ENCODE results near the gene IMP3. TPM values are rescaled to one million over a fixed set of nuclear protein-coding genes. Genes with fewer than 3 reads are reported as not detected.

The IMP3 gene
- total and polyA plus RNA-seq, 7 donors = 55.4 to 117 (median 71.1) TPM

DNA sequence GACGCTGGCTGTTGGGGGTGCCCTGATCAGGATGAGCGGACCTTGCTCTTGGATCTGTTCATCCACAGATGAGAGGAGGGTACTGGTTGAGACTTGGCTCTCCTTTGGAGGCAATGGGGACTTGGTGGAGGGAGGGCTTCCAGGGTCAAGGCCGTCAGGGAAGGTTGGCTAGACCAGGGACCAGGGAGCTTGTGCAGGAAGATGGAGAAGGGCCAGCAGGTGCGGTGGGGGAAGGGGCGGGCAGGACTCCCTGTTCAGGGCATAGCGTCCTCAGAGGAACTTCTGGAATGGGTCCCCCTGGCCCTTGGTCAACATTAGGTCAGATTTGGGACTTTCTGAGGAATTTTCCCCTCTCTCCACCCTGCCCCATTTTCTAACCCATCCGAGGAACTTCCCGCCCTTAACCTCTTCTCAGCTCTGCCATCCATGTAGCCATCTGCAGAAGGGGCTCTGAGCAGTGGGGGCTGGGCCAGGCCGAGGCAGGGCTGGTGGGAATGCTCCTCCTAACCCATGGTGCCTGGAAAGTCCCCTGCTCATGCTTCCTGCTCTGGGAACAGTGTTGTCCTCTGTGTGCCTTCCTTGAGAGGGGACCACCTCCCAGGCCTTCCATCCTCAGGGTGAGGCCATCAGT, 19.2 kb upstream of the IMP3 start:
- H3K27me3 ChIP-seq = no peaks in the 10 kb centered on the region
- H3K36me3 ChIP-seq = peaks cover 0 to 50% (median 22%) of the 10 kb centered on the region in 4 donors
- peak overlapping the region; percentile 79 to 90 (median 88) for H3K27ac ChIP-seq
- peaks cover 0 to 60% (median 50%) of the 10 kb centered on the region in 4 donors for H3K4me1 ChIP-seq
- no peak for TF ChIP-seq EP300 (IDR thresholded peaks at IDR 0.05)
- no peak for TF ChIP-seq CTCF (IDR thresholded peaks at IDR 0.05)
- TF ChIP-seq POLR2A (IDR thresholded peaks at IDR 0.05) = no peak
- TF ChIP-seq POLR2AphosphoS5 (IDR thresholded peaks at IDR 0.05) = no peak
- WGBS, 2 donors = 80 to 86% methylated on average over 9 of the region's 9 CpGs
- no peaks in the 10 kb centered on the region for H3K9me3 ChIP-seq
- no peak for DNase-seq
- no peak overlapping the region for H3K4me3 ChIP-seq
- intact Hi-C loops (cut with DNase I) = no loop called here

- no peak overlapping the region for H3K27ac ChIP-seq
- no peaks in the 10 kb centered on the region for H3K9me3 ChIP-seq
- WGBS, 2 donors = 94 to 95% methylated on average over 22 of the region's 22 CpGs
- TF ChIP-seq POLR2AphosphoS5 (IDR thresholded peaks at IDR 0.05) = no peak
- no peak for TF ChIP-seq EP300 (IDR thresholded peaks at IDR 0.05)
- no peak for TF ChIP-seq CTCF (IDR thresholded peaks at IDR 0.05)
- no peak for TF ChIP-seq POLR2A (IDR thresholded peaks at IDR 0.05)
- peaks cover 0 to 53% (median 22%) of the 10 kb centered on the region in 4 donors for H3K36me3 ChIP-seq
- no peaks in the 10 kb centered on the region for H3K27me3 ChIP-seq
- intact Hi-C loops (cut with DNase I) = no loop called here
- no peak for DNase-seq
- peaks cover 0 to 81% (median 66%) of the 10 kb centered on the region in 4 donors for H3K4me1 ChIP-seq
- H3K4me3 ChIP-seq = no peak overlapping the region
These were observed 16.8 kb upstream of the IMP3 start for GRCh38 chr15:75656813-75657212.

- peaks cover 0 to 53% (median 22%) of the 10 kb centered on the region in 4 donors for H3K36me3 ChIP-seq
- no peak overlapping the region for H3K27ac ChIP-seq
- no peaks in the 10 kb centered on the region for H3K27me3 ChIP-seq
- TF ChIP-seq POLR2AphosphoS5 (IDR thresholded peaks at IDR 0.05) = no peak
- TF ChIP-seq CTCF (IDR thresholded peaks at IDR 0.05) = no peak
- no peak for TF ChIP-seq EP300 (IDR thresholded peaks at IDR 0.05)
- TF ChIP-seq POLR2A (IDR thresholded peaks at IDR 0.05) = no peak
- H3K4me1 ChIP-seq = peaks cover 0 to 81% (median 66%) of the 10 kb centered on the region in 4 donors
- 92 to 94% methylated on average over 5 of the region's 5 CpGs for WGBS, 2 donors
- H3K9me3 ChIP-seq = no peaks in the 10 kb centered on the region
- H3K4me3 ChIP-seq = no peak overlapping the region
- intact Hi-C loops (cut with DNase I) = no loop called here
- no peak for DNase-seq
These were observed 16.3 kb upstream of the IMP3 start for GRCh38 chr15:75656331-75656730.

DNA sequence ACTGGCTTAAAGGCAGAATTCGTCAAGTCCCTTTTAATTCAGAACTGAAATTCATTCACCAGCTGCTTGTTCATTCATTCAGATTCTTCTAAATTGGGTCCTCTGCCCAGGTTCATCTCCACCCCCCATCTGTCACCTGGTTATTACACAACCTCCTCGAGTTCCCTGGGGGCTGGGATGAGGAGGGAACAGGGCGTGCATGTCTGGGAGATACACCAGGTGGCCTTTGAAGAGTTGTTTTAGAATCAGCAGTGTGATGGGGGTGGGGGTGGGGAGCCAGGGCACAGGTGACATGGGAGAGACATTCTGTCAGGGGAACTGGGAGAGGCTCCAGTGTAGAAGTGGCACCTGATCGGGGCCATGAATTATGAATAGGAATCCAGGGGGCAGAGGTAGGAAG, 15.9 kb upstream of the IMP3 start:
- Histone ChIP-seq H3K36me3 (peaks cover 0 to 53% (median 22%) of the 10 kb centered on the region in 4 donors), H3K27ac (no peak overlapping the region), H3K9me3 (no peaks in the 10 kb centered on the region), H3K27me3 (no peaks in the 10 kb centered on the region), H3K4me3 (no peak overlapping the region), H3K4me1 (peaks cover 0 to 81% (median 66%) of the 10 kb centered on the region in 4 donors)
- intact Hi-C loops (cut with DNase I) = no loop called here
- TF ChIP-seq POLR2AphosphoS5 (IDR thresholded peaks at IDR 0.05) (no peak), POLR2A (IDR thresholded peaks at IDR 0.05) (no peak), CTCF (IDR thresholded peaks at IDR 0.05) (no peak), EP300 (IDR thresholded peaks at IDR 0.05) (no peak)
- DNase-seq = no peak
- 56 to 71% methylated on average over 4 of the region's 4 CpGs for WGBS, 2 donors

All from sigmoid colon (tissue), 7 donors.